K562 (cell line): ENCODE results near the gene TRMT112. TPM values are rescaled to one million over a fixed set of nuclear protein-coding genes. Genes with fewer than 3 reads are reported as not detected.
A peak's percentile ranks its signal among the peaks of the same experiment; 100 is the strongest.

Experiments used
- BRD4 ChIP-seq: fragments of 200-600 bp; sonication (generic); IDR thresholded peaks from 2 replicates; pipeline ENCODE4 v1.6.1; 2017; ENCODE audit warnings: inconsistent platforms
- CXXC5 ChIP-seq: fragments of 250-450 bp; sonication (Bioruptor Pico); IDR thresholded peaks from 2 replicates; pipeline ENCODE4 v1.8.0; 2022; ENCODE audit warnings: inconsistent platforms, mild to moderate bottlenecking, moderate library complexity
- FOXK2 ChIP-seq, 2 experiments: fragments of 450-650 bp; IDR thresholded peaks in 1 of 2; conservative IDR thresholded peaks in 1 of 2; 2 replicates each; pipeline ENCODE4 v1.6.1; 2016; ENCODE audit warnings: low read depth in 2 of 2, mild to moderate bottlenecking in 1 of 2
- GATAD2A ChIP-seq: fragments of 450-650 bp; IDR thresholded peaks from 2 replicates; pipeline ENCODE4 v1.6.1; 2017
- HMGN3 ChIP-seq: IDR thresholded peaks from 2 replicates; pipeline ENCODE4 v1.6.1; 2011; ENCODE audit warnings: borderline replicate concordance, low read depth, mild to moderate bottlenecking, mixed read lengths, low read length; ENCODE audit not compliant: insufficient read length; ENCODE audit errors: extremely low read depth
- MYC ChIP-seq, 2 experiments: fragments of 250-450 bp in 1 of 2; sonication (Bioruptor Pico) in 1 of 2; IDR thresholded peaks; 2 replicates each; pipeline versions ENCODE4 v1.5.1 to v1.6.1; 2012 to 2021; ENCODE audit warnings: low read depth in 2 of 2, borderline replicate concordance in 1 of 2, improper control_type of control experiment in 1 of 2, low read length in 1 of 2, mild to moderate bottlenecking in 1 of 2, moderate library complexity in 1 of 2
- PHF21A ChIP-seq: fragments of 450-650 bp; IDR thresholded peaks from 2 replicates; pipeline ENCODE4 v1.6.1; 2017; ENCODE audit warnings: low read depth, borderline replicate concordance
- SUPT5H ChIP-seq: fragments of 450-650 bp; IDR thresholded peaks from 2 replicates; pipeline ENCODE4 v1.6.1; 2016
- ZNF212 ChIP-seq: fragments of 450-650 bp; formaldehyde crosslinking; IDR thresholded peaks from 2 replicates; pipeline ENCODE4 v1.4.0; 2020; ENCODE audit warnings: mild to moderate bottlenecking
- ZNF77 ChIP-seq: fragments of 250-450 bp; sonication (Bioruptor Pico); IDR thresholded peaks from 2 replicates; pipeline ENCODE4 v1.5.0; 2020
- polyA plus RNA-seq, 8 experiments: library from polyadenylated mRNA; depleted of rRNA in 4 of 8; stranded (reverse) in 5 of 8; unstranded in 3 of 8; fragments of >200 nt; fragmentation: Nextera tagmentation in 2 of 8; fragmentation: Illumina TruSeq in 1 of 8; extraction: Ambion mirVana in 2 of 8; extraction: Trizol in 1 of 8; gene quantifications; 2 replicates each; pipeline versions ENCODE4 v1.2.1 to v1.2.3, GENCODE V29; 2011 to 2014; ENCODE audit warnings: inconsistent platforms in 1 of 8, missing spikeins in 1 of 8
- total RNA-seq, 7 experiments: library from RNA; depleted of rRNA in 6 of 7; stranded (reverse); fragments of >200 nt in 6 of 7; fragmentation: Illumina TruSeq in 2 of 7; extraction: Trizol in 2 of 7; gene quantifications; 2 replicates each; pipeline versions ENCODE4 v1.2.1 to v1.2.3, GENCODE V29; 2011 to 2021; ENCODE audit warnings: low replicate concordance in 1 of 7
- TF ChIP-seq, protein P1 (sequence below): fragments of 450-650 bp; IDR thresholded peaks from 2 replicates; pipeline ENCODE4 v1.6.1; 2017; ENCODE audit warnings: antibody characterized with exemption, mild to moderate bottlenecking
- TF ChIP-seq, protein P2 (sequence below): fragments of 250-450 bp; sonication (Bioruptor Pico); IDR thresholded peaks from 2 replicates; pipeline ENCODE4 v1.8.0; 2022; ENCODE audit warnings: inconsistent platforms, mild to moderate bottlenecking, moderate library complexity, borderline replicate concordance
- TF ChIP-seq, protein P3 (sequence below): fragments of 250-450 bp; sonication (Bioruptor Pico); IDR thresholded peaks from 2 replicates; pipeline ENCODE4 v1.5.0; 2021; ENCODE audit warnings: mild to moderate bottlenecking, moderate library complexity
- TF ChIP-seq, protein P4 (sequence below): fragments of 250-450 bp; sonication (Bioruptor Pico); IDR thresholded peaks from 2 replicates; pipeline ENCODE4 v1.4.0; 2020; ENCODE audit warnings: mild to moderate bottlenecking

Gene TRMT112
- total and polyA plus RNA-seq, 9 of the 15 experiments (the other 6 are each of a cell fraction or from before 2014, with no cell fraction given), result 162 to 444 (median 300) TPM

DNA sequence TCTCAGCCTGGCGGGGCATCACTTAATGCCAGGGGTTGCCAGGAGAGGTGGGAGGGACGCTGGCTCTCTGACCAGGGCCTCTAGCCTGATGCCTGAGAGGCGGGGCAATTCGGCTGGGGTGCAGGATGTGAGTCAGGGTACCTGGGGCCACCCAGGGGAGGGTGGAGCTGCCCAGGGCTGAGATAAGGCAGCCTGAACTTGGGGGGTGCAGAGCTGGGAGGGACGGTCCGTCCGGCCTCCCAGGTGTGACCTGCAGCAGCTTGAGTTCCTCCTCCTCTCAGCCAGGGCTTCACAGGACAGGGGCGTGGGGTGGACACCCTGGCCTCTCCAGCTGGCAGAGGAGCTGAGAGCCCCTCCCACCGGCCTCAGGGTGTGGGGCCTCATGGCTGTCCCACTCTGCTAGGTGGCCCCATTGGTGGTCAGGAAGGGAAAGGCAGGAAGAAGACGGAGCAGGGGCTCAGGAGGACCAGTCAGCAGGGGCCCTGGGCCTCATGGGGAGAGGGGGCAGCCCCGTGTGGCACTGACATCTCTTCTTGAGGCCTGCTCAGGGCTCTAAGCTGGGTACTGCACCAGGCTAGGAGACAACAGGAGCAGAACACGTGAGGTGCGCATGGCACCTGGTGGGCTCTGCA lies 40.7 kb upstream of the TRMT112 start (continued):
- TF ChIP-seq, protein P1, sequence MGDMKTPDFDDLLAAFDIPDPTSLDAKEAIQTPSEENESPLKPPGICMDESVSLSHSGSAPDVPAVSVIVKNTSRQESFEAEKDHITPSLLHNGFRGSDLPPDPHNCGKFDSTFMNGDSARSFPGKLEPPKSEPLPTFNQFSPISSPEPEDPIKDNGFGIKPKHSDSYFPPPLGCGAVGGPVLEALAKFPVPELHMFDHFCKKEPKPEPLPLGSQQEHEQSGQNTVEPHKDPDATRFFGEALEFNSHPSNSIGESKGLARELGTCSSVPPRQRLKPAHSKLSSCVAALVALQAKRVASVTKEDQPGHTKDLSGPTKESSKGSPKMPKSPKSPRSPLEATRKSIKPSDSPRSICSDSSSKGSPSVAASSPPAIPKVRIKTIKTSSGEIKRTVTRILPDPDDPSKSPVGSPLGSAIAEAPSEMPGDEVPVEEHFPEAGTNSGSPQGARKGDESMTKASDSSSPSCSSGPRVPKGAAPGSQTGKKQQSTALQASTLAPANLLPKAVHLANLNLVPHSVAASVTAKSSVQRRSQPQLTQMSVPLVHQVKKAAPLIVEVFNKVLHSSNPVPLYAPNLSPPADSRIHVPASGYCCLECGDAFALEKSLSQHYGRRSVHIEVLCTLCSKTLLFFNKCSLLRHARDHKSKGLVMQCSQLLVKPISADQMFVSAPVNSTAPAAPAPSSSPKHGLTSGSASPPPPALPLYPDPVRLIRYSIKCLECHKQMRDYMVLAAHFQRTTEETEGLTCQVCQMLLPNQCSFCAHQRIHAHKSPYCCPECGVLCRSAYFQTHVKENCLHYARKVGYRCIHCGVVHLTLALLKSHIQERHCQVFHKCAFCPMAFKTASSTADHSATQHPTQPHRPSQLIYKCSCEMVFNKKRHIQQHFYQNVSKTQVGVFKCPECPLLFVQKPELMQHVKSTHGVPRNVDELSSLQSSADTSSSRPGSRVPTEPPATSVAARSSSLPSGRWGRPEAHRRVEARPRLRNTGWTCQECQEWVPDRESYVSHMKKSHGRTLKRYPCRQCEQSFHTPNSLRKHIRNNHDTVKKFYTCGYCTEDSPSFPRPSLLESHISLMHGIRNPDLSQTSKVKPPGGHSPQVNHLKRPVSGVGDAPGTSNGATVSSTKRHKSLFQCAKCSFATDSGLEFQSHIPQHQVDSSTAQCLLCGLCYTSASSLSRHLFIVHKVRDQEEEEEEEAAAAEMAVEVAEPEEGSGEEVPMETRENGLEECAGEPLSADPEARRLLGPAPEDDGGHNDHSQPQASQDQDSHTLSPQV, result peak; percentile 39; the same call in 1 of the 2 replicates
- TF ChIP-seq SUPT5H, result peak; percentile 26
- no peak for TF ChIP-seq MYC (IDR thresholded peaks at IDR 0.05; ENCODE audit: low read depth, low read length)
- no peak for TF ChIP-seq MYC (CRISPR knock-in tag; IDR thresholded peaks at IDR 0.05; ENCODE audit: borderline replicate concordance, low read depth)
- no peak for TF ChIP-seq BRD4
- TF ChIP-seq, protein P2, sequence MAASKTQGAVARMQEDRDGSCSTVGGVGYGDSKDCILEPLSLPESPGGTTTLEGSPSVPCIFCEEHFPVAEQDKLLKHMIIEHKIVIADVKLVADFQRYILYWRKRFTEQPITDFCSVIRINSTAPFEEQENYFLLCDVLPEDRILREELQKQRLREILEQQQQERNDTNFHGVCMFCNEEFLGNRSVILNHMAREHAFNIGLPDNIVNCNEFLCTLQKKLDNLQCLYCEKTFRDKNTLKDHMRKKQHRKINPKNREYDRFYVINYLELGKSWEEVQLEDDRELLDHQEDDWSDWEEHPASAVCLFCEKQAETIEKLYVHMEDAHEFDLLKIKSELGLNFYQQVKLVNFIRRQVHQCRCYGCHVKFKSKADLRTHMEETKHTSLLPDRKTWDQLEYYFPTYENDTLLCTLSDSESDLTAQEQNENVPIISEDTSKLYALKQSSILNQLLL (CRISPR knock-in tag), result no peak
- TF ChIP-seq, protein P3, sequence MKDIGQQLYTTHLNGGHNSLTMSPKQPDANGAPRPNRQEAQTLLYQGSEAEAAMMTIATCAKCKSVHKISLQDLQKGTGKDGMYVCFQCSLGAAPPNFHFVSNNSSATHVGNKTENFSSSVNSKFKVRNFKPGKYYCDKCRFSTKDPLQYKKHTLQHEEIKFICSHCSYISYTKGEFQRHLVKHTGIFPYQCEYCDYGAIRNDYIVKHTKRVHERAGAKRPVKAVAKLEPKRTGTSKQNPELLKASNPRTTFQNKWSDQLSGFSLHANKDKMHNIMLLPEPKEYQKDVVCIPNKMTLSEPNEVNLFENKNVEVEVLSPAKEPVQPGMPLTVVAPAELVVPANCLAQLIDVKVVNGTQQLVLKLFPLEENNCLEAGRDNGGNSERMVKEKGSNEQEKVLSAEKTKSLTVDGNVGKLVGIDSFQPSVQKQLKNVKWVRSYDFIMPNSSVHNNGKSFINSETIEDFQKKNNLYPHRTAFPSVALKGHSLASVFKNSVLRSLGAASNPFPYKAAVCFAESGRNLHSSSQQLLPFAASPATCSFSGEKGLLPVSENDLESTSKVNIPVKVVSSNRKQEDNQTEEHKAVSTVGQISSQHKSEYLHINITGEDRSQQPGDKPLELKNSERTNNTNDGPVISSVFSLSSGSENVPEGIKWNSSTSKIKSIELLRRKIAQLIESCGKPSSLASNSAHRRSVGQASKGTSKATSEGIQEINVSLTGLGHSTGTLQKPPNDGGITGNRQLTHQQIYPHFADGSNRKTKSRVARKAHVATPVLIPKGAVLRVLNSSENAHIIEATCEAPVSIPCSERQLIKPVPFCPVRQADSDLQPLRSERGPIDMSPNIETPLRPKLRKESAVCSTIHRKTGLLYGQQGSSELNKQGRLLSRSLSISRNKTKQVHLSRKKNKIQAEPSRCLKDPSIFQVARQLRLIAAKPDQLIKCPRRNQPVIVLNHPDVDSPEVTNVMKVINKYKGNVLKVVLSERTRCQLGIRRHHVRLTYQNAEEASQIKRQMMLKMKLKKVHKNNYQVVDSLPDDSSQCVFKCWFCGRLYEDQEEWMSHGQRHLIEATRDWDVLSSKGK (CRISPR knock-in tag), result no peak
- TF ChIP-seq, protein P4, sequence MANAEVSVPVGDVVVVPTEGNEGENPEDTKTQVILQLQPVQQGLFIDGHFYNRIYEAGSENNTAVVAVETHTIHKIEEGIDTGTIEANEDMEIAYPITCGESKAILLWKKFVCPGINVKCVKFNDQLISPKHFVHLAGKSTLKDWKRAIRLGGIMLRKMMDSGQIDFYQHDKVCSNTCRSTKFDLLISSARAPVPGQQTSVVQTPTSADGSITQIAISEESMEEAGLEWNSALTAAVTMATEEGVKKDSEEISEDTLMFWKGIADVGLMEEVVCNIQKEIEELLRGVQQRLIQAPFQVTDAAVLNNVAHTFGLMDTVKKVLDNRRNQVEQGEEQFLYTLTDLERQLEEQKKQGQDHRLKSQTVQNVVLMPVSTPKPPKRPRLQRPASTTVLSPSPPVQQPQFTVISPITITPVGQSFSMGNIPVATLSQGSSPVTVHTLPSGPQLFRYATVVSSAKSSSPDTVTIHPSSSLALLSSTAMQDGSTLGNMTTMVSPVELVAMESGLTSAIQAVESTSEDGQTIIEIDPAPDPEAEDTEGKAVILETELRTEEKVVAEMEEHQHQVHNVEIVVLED (CRISPR knock-in tag), result no peak
- TF ChIP-seq ZNF212, result no peak
- 0 out of 2 replicates have a peak, but pooled peaks have one; percentile 26 for TF ChIP-seq CXXC5 (CRISPR knock-in tag)
- no peak for TF ChIP-seq FOXK2 (conservative IDR thresholded peaks at IDR 0.05 in 1 of 2, IDR thresholded peaks at IDR 0.05 in 1 of 2; ENCODE audit: low read depth in 2 of 2)
- TF ChIP-seq GATAD2A, result no peak
- no peak for TF ChIP-seq PHF21A
- TF ChIP-seq ZNF77 (CRISPR knock-in tag), result no peak
- peak; percentile 73 for TF ChIP-seq HMGN3
